MM.1S (cell line): ENCODE results near the gene ACLY.

ENCODE experiments used
- DNase-seq: peaks from one replicate; pipeline ENCODE4 v3.0.0-alpha.2; 2015
- H2AFZ ChIP-seq: fragments of 300-600 bp; sonication (generic); 2 replicates; pipeline ENCODE4 v1.6.0; 2016; ENCODE audit warnings: antibody characterized with exemption, low read length
- H3F3A ChIP-seq: fragments of 300-600 bp; sonication (generic); 2 replicates; pipeline ENCODE4 v1.6.1; 2016; ENCODE audit warnings: mild to moderate bottlenecking, antibody characterized with exemption, low read length, moderate library complexity, mixed read lengths; ENCODE audit not compliant: insufficient read depth
- H3K27ac ChIP-seq: fragments of 300-600 bp; sonication (generic); 2 replicates; pipeline ENCODE4 v1.5.1; 2016; ENCODE audit warnings: mild to moderate bottlenecking, low read length
- H3K27me3 ChIP-seq: fragments of 300-600 bp; sonication (generic); replicated peaks from 2 replicates; pipeline ENCODE4 v1.6.0; 2016; ENCODE audit warnings: low read length; ENCODE audit not compliant: insufficient read depth
- H3K36me3 ChIP-seq: fragments of 300-600 bp; sonication (generic); replicated peaks from 2 replicates; pipeline ENCODE4 v1.6.1; 2016; ENCODE audit warnings: mild to moderate bottlenecking, low read length, mixed read lengths; ENCODE audit not compliant: insufficient read depth
- H3K4me1 ChIP-seq: fragments of 300-600 bp; sonication (generic); 2 replicates; pipeline ENCODE4 v1.6.1; 2016; ENCODE audit warnings: low read length, mixed read lengths
- H3K4me2 ChIP-seq: fragments of 300-600 bp; sonication (generic); 2 replicates; pipeline ENCODE4 v1.6.0; 2016; ENCODE audit warnings: low read depth, low read length
- H3K4me3 ChIP-seq: fragments of 300-600 bp; sonication (generic); 2 replicates; pipeline ENCODE4 v1.5.1; 2016; ENCODE audit warnings: low read length, mixed read lengths
- H3K79me2 ChIP-seq: fragments of 300-600 bp; sonication (generic); 2 replicates; pipeline ENCODE4 v1.6.1; 2016; ENCODE audit warnings: mixed run types, low read length, mixed read lengths
- H3K9ac ChIP-seq: fragments of 300-600 bp; sonication (generic); 2 replicates; pipeline ENCODE4 v1.6.1; 2016; ENCODE audit warnings: low read length, mixed read lengths
- H3K9me2 ChIP-seq: fragments of 300-600 bp; sonication (generic); replicated peaks from 2 replicates; pipeline ENCODE4 v1.6.1; 2016; ENCODE audit warnings: mild to moderate bottlenecking, low read length, mixed read lengths; ENCODE audit not compliant: insufficient read depth
- H3K9me3 ChIP-seq: fragments of 300-600 bp; sonication (generic); replicated peaks from 2 replicates; pipeline ENCODE4 v1.6.1; 2016; ENCODE audit warnings: mild to moderate bottlenecking, low read length, mixed read lengths; ENCODE audit not compliant: insufficient read depth
- H4K20me1 ChIP-seq: fragments of 300-600 bp; sonication (generic); 2 replicates; pipeline ENCODE4 v1.6.1; 2016; ENCODE audit warnings: mild to moderate bottlenecking, low read length, moderate library complexity, mixed read lengths; ENCODE audit not compliant: insufficient read depth
- CTCF ChIP-seq: fragments of 300-600 bp; sonication (generic); IDR thresholded peaks from 2 replicates; pipeline ENCODE4 v1.5.1; 2016; ENCODE audit warnings: antibody characterized with exemption, low read length, mixed read lengths
- EZH2 ChIP-seq: fragments of 300-600 bp; sonication (generic); optimal IDR thresholded peaks from 2 replicates; pipeline ENCODE3; 2017; ENCODE audit warnings: low read depth, mild to moderate bottlenecking, antibody characterized with exemption, low read length, mixed read lengths
- EZH2phosphoT487 ChIP-seq: fragments of 300-600 bp; sonication (generic); IDR thresholded peaks from 2 replicates; pipeline ENCODE4 v1.6.1; 2018; ENCODE audit warnings: antibody characterized with exemption, low read length

ACLY gene

GRCh38 chr17:41821776-41822175, 97.0 kb downstream of the ACLY start:
- peaks cover 9% of the 10 kb centered on the region for H3K27me3 ChIP-seq
- no peaks in the 10 kb centered on the region for H3K9me3 ChIP-seq
- H3K4me3 ChIP-seq, result no peak overlapping the region
- no peaks in the 10 kb centered on the region for H3K4me1 ChIP-seq
- no peak overlapping the region for H2AFZ ChIP-seq
- no peaks in the 10 kb centered on the region for H3F3A ChIP-seq
- H4K20me1 ChIP-seq, result no peaks in the 10 kb centered on the region
- no peak overlapping the region for H3K27ac ChIP-seq
- H3K4me2 ChIP-seq, result no peak overlapping the region
- TF ChIP-seq EZH2phosphoT487 (no peak), CTCF (no peak), EZH2 (no peak)
- DNase-seq, result no peak
- H3K36me3 ChIP-seq, result no peaks in the 10 kb centered on the region
- H3K79me2 ChIP-seq, result no peaks in the 10 kb centered on the region
- no peaks in the 10 kb centered on the region for H3K9me2 ChIP-seq
- no peak overlapping the region for H3K9ac ChIP-seq

- no peak for TF ChIP-seq EZH2phosphoT487
- no peak for TF ChIP-seq EZH2
- H3K9ac ChIP-seq, result no peak overlapping the region
- no peaks in the 10 kb centered on the region for H3K9me2 ChIP-seq
- H3K79me2 ChIP-seq, result no peaks in the 10 kb centered on the region
- H2AFZ ChIP-seq, result no peak overlapping the region
- H3K36me3 ChIP-seq, result no peaks in the 10 kb centered on the region
- H3K4me1 ChIP-seq, result no peaks in the 10 kb centered on the region
- no peaks in the 10 kb centered on the region for H3F3A ChIP-seq
- no peak overlapping the region for H3K27ac ChIP-seq
- DNase-seq, result no peak
- H3K9me3 ChIP-seq, result no peaks in the 10 kb centered on the region
- H4K20me1 ChIP-seq, result no peaks in the 10 kb centered on the region
- H3K4me3 ChIP-seq, result no peak overlapping the region
- H3K4me2 ChIP-seq, result no peak overlapping the region
- peaks cover 9% of the 10 kb centered on the region for H3K27me3 ChIP-seq
These were observed 100.7 kb downstream of the ACLY start for GRCh38 chr17:41818024-41818423.
